Sciatic nerve (tissue), 2 donors: Measurements from ENCODE around the gene CX3CL1. TPM values are rescaled to one million over a fixed set of nuclear protein-coding genes. Genes with fewer than 3 reads are reported as not detected.

Source experiments
- ATAC-seq: fragments of 200-7000 bp; cut with Tn5 transposase; one replicate; pipeline ENCODE4 v1.9.1; 2020; ENCODE audit warnings: mild to moderate bottlenecking, moderate library complexity
- DNase-seq: peaks from one replicate; pipeline ENCODE4 v3.0.0-alpha.2; 2020; ENCODE audit warnings: low spot score
- intact Hi-C: fragments of 100-400 bp; cut with DNase I; formaldehyde crosslinking; loops from one replicate; pipeline ENCODE4 v1.14.2; 2022
- total RNA-seq: library from RNA; stranded (reverse); fragmentation: NEBNext Ultra II Directional; extraction: Animal tissue kit (Norgen Biotek cat#: 25700); gene quantifications from one replicate; pipeline ENCODE4 v1.2.1, GENCODE V29; 2021
- donor health status: DM: no; HTN: no; CAD: no.
- donor health status: DM: no; HTN: no; CAD: no.

CX3CL1 gene
- total RNA-seq, 1 donor from 2014 or later: 21.3 TPM

- no peak for ATAC-seq
- DNase-seq: no peak
- intact Hi-C loops: no loop called here
These were observed 52.3 kb downstream of the CX3CL1 start for GRCh38 chr16:57424583-57424982.

GRCh38 chr16:57426356-57426755, 54.1 kb downstream of the CX3CL1 start:
- intact Hi-C loops: no loop called here
- ATAC-seq: no peak
- DNase-seq: no peak

GRCh38 chr16:57427307-57427706, 55.0 kb downstream of the CX3CL1 start:
- intact Hi-C loops: no loop called here
- no peak for ATAC-seq
- DNase-seq: no peak

- DNase-seq (no peak), ATAC-seq (no peak)
- intact Hi-C loops: no loop called here
These were observed 55.5 kb downstream of the CX3CL1 start for GRCh38 chr16:57427824-57428223.

- no peak for ATAC-seq
- intact Hi-C loops: no loop called here
- DNase-seq: no peak
These were observed 58.7 kb downstream of the CX3CL1 start for GRCh38 chr16:57430955-57431354.

- no peak for DNase-seq
- intact Hi-C loops: no loop called here
- no peak for ATAC-seq
These were observed 60.2 kb downstream of the CX3CL1 start for GRCh38 chr16:57432505-57432904.

GRCh38 chr16:57432989-57433388, 60.7 kb downstream of the CX3CL1 start:
- no peak for DNase-seq
- intact Hi-C loops: no loop called here
- ATAC-seq: no peak

GRCh38 chr16:57434003-57434402, 61.7 kb downstream of the CX3CL1 start:
- DNase-seq (no peak), ATAC-seq (no peak)
- intact Hi-C loops: no loop called here

Other genes starting within 250 kb of the CX3CL1 start
- gene PSME3IP1, start 186.5 kb upstream of the CX3CL1 start, total RNA-seq: 80.5 TPM
- gene RSPRY1, start 186.2 kb upstream of the CX3CL1 start, total RNA-seq: 26.3 TPM
- 38.5 TPM for gene ARL2BP, start 127.2 kb upstream of the CX3CL1 start, total RNA-seq
- 121 TPM for gene PLLP, start 87.8 kb upstream of the CX3CL1 start, total RNA-seq
- gene CCL22, start 13.7 kb upstream of the CX3CL1 start, total RNA-seq: 0.13 TPM
- not detected for gene CCL17, start 32.3 kb downstream of the CX3CL1 start, total RNA-seq
- 28.1 TPM for gene CIAPIN1, start 74.9 kb downstream of the CX3CL1 start, total RNA-seq
- 31.2 TPM for gene COQ9, start 75.0 kb downstream of the CX3CL1 start, total RNA-seq
- gene POLR2C, start 90.2 kb downstream of the CX3CL1 start, total RNA-seq: 42.6 TPM
- gene DOK4, start 114.0 kb downstream of the CX3CL1 start, total RNA-seq: 22.6 TPM
- 14.3 TPM for gene CCDC102A, start 164.1 kb downstream of the CX3CL1 start, total RNA-seq
- 1.2 TPM for gene ADGRG5, start 170.2 kb downstream of the CX3CL1 start, total RNA-seq